ENCODE measurements around the gene DOK3. TPM values are rescaled to one million over a fixed set of nuclear protein-coding genes. Genes with fewer than 3 reads are reported as not detected.

DOK3 gene
- total RNA-seq, 3 donors from 2014 or later = 1.6 to 7.2 (median 6.6) TPM

DNA sequence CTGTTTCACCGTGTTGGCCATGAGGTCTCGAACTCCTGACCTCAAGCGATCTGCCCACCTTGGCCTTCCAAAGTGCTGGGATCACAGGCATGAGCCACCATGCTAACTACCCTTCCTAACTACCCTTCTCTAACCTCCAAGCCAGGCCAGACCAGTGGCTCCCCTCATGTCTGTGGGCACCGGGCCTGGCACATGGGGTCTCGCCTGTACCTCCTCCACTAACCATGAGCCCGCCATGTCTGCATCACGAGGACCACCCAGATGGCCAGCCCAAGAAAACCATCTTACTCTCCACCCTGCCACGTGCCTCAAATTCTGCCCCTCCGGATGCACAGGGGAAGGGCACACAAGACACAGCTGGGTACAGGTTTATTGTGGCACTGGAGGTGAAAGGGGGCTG is 26.6 kb downstream of the DOK3 start:
- H3K36me3 ChIP-seq = no peaks in the 10 kb centered on the region
- intact Hi-C loops (cut with DNase I; ENCODE audit: low total_unique reads) = no loop called here

GRCh38 chr5:177482359-177482795 is 27.2 kb downstream of the DOK3 start:
- H3K4me1 ChIP-seq = peaks cover 5 to 11% of the 10 kb centered on the region in 2 donors
- intact Hi-C loops (cut with DNase I; ENCODE audit: low total_unique reads) = no loop called here
- no peaks in the 10 kb centered on the region for H3K36me3 ChIP-seq

More for the DNA sequence above, 26.6 kb downstream of the DOK3 start:
- DNase-seq (ENCODE audit: low spot score in 2 of 2) = no peak
- Histone ChIP-seq H3K9me3 (no peaks in the 10 kb centered on the region), H3K27ac (no peak overlapping the region), H3K4me3 (no peak overlapping the region), H3K27me3 (no peaks in the 10 kb centered on the region), H3K4me1 (peaks cover 5 to 11% of the 10 kb centered on the region in 2 donors)
- TF ChIP-seq, protein P1, sequence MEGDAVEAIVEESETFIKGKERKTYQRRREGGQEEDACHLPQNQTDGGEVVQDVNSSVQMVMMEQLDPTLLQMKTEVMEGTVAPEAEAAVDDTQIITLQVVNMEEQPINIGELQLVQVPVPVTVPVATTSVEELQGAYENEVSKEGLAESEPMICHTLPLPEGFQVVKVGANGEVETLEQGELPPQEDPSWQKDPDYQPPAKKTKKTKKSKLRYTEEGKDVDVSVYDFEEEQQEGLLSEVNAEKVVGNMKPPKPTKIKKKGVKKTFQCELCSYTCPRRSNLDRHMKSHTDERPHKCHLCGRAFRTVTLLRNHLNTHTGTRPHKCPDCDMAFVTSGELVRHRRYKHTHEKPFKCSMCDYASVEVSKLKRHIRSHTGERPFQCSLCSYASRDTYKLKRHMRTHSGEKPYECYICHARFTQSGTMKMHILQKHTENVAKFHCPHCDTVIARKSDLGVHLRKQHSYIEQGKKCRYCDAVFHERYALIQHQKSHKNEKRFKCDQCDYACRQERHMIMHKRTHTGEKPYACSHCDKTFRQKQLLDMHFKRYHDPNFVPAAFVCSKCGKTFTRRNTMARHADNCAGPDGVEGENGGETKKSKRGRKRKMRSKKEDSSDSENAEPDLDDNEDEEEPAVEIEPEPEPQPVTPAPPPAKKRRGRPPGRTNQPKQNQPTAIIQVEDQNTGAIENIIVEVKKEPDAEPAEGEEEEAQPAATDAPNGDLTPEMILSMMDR (IDR thresholded peaks at IDR 0.05) = no peak
- no peak for TF ChIP-seq POLR2A (IDR thresholded peaks at IDR 0.05)
- no peak for TF ChIP-seq POLR2AphosphoS5 (IDR thresholded peaks at IDR 0.05)

GRCh38 chr5:177479774-177480173 is 29.9 kb downstream of the DOK3 start:
- H3K27ac ChIP-seq = peak overlapping the region; percentile 78 to 88
- TF ChIP-seq, protein P1 (IDR thresholded peaks at IDR 0.05) = no peak
- no peak for TF ChIP-seq POLR2A (IDR thresholded peaks at IDR 0.05)
- no peak for TF ChIP-seq POLR2AphosphoS5 (IDR thresholded peaks at IDR 0.05)
- DNase-seq (ENCODE audit: low spot score in 2 of 2) = no peak
- H3K9me3 ChIP-seq = no peaks in the 10 kb centered on the region
- no peaks in the 10 kb centered on the region for H3K36me3 ChIP-seq
- peaks cover 5 to 11% of the 10 kb centered on the region in 2 donors for H3K4me1 ChIP-seq
- intact Hi-C loops (cut with DNase I; ENCODE audit: low total_unique reads) = no loop called here
- H3K27me3 ChIP-seq = no peaks in the 10 kb centered on the region
- H3K4me3 ChIP-seq = no peak overlapping the region

More at GRCh38 chr5:177482359-177482795, 27.2 kb downstream of the DOK3 start:
- Histone ChIP-seq H3K4me3 (no peak overlapping the region), H3K27ac (no peak overlapping the region), H3K9me3 (no peaks in the 10 kb centered on the region), H3K27me3 (no peaks in the 10 kb centered on the region)
- DNase-seq (ENCODE audit: low spot score in 2 of 2) = no peak
- TF ChIP-seq, protein P1 (IDR thresholded peaks at IDR 0.05) = no peak
- TF ChIP-seq POLR2A (IDR thresholded peaks at IDR 0.05) = no peak
- no peak for TF ChIP-seq POLR2AphosphoS5 (IDR thresholded peaks at IDR 0.05)

DNA sequence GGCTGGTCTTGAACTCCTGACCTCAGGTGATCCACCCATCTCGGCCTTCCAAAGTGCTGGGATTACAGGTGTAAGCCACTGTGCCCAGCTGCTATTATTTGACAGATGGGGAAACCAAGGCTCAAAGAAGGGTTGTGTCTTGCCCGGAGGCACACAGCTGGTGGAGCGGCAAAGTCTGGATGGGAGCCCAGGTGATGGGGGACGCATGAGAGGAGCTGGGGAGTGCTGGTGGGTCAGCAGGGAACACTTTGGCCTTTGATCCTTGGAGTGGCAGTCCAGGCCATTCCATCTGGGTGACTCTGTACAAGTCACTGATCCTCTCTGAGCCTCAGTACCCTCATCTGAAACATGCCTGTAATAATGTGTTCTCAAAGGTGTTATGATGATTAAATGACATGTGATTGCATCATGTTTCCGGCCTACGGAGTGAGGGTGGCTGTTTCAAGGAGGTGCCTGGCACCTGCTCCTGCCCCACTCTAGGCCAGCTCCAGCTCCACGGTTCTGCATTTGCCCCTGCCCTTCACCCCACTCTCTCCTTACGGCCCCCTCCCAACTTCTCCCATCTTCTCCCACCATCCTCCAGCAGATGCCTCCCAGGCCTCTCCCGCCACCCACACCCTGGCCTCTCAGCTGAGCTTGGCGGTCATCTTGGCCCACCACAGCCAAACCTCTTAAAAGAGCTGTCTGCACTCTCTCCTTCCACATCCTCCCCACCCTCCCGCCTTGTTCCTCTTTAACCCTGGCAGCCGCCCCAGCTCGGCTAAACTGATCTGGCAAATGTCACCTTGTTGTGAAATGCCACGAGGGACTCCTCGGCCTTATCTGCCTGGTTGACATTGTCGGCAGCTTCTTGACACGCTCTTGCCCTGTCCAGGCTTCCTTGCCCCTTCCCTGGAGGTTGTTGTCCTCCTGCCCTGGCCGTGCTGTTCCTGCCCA is 30.6 kb downstream of the DOK3 start:
- intact Hi-C loops (cut with DNase I; ENCODE audit: low total_unique reads) = no loop called here
- peak; percentile 40 to 84 (median 81) for TF ChIP-seq POLR2AphosphoS5 (IDR thresholded peaks at IDR 0.05)
- TF ChIP-seq, protein P1 (IDR thresholded peaks at IDR 0.05) = no peak
- H3K36me3 ChIP-seq = no peaks in the 10 kb centered on the region
- DNase-seq (ENCODE audit: low spot score in 2 of 2) = peak in 1 of 2 donors; percentile 71
- H3K27ac ChIP-seq = peak overlapping the region; percentile 78 to 88
- peaks cover 5 to 11% of the 10 kb centered on the region in 2 donors for H3K4me1 ChIP-seq
- H3K27me3 ChIP-seq = no peaks in the 10 kb centered on the region
- peak overlapping the region in 1 of 3 donors; percentile 8 for H3K4me3 ChIP-seq
- H3K9me3 ChIP-seq = no peaks in the 10 kb centered on the region
